CD4-positive, alpha-beta T cell treated with Interferon gamma for 1 hour (primary cell): ENCODE data around the gene CCDC15.
A peak's percentile ranks its signal among the peaks of the same experiment; 100 is the strongest.

Source experiments
- DNase-seq: peaks from one replicate; pipeline ENCODE4 v3.0.0-alpha.2; 2020

Gene CCDC15, protein sequence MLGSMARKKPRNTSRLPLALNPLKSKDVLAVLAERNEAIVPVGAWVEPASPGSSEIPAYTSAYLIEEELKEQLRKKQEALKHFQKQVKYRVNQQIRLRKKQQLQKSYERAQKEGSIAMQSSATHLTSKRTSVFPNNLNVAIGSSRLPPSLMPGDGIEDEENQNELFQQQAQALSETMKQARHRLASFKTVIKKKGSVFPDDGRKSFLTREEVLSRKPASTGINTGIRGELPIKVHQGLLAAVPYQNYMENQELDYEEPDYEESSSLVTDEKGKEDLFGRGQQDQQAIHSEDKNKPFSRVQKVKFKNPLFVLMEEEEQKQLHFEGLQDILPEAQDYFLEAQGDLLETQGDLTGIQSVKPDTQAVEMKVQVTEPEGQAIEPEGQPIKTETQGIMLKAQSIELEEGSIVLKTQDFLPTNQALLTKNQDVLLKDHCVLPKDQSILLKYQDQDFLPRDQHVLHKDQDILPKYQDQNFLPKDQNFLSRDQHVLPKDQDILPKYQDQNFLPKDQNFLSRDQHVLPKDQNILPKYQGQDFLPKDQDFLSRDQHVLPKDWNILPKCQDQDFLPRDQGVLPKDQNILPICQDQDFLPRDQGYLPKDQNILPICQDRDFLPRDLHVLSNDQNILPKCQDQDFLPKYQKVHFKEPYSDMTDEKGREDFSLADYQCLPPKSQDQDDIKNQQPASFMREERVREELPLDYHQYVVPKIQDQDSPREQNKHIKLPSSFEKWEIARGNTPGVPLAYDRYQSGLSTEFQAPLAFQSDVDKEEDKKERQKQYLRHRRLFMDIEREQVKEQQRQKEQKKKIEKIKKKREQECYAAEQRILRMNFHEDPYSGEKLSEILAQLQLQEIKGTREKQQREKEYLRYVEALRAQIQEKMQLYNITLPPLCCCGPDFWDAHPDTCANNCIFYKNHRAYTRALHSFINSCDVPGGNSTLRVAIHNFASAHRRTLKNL

DNA sequence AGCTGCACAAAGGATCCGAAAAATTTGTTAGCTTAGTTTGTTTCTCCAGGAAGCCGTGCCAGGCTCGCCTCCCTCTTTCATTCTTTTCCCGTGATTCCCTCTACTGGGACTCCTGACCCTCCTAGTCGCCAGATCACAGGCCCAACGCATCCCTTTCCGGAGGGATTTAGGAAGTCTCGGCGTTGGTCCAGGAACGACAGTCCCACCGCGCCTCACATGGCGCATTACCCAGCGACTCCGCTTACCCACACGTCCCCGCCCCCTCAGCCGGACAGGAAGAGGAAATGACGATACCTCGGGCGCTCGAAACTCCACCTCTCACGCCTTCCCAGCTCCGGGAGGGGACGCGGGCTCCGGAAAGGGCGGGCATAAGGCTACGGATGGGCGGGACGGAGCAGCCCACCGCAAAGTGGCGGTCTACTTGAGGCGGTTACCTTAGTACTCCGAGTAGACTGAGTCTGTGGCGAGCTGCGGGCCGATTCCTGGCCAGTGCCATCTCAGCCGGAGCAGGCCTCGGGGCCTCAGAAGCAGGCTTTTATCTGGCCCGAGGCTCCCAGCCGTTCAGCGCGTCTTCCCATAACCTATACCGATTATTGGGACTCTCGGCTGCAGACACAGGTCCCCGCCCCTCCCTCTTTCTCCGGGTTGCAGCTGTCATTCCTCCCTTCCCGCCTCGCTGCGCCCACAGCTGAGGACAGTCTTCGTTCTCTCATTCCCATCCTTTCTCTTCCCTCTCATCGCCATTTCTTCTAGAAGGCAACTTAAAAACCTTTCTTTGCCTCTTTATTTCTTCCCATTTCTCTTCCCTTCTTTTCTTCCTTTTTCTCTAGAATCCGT is at the start of gene CCDC15:
Gene CCDC15, plus strand, starts transcription at position 450 of the 837 bp plus-strand sequence. CDS start 531 bp downstream, outside the sequence.
- peak; percentile 93 for DNase-seq

DNA sequence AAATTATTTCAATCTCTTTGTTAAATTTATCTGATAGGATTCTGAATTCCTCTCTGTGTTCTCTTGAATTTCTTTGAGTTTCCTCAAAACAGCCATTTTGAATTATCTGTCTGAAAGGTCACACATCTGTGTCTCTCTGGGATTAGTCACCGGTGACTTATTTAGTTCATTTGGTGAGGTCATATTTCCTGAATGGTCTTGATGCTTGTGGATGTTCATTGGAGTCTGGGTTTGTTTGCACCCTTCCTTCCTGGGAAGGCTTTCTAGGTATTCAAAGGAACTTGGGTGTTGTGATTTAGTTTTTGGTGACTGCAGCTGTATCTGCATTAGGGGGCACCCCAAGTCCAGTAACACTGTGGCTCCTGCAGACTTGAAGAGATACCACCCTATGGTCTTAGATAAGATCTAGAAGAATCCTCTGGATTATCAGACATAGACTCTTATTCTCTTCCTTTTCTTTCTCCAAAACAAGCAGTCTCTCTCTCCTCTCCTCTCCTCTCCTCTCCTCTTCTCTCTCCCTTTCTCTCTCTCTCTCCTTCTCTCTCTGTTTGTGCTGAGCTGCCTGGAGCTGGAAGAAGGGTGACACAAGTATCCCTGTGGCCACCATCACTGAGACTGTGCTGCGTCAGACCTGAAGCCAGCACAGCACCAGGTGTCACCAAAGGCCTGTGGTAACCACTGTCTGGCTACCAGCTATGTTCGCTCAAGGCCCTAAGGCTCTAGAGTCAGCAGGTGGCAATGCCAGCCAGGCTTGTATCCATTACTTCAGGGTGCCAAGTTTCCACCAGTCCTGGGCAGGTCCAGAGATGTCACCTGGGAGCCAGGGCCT is 38.2 kb upstream of the CCDC15 start:
- no peak for DNase-seq

DNA sequence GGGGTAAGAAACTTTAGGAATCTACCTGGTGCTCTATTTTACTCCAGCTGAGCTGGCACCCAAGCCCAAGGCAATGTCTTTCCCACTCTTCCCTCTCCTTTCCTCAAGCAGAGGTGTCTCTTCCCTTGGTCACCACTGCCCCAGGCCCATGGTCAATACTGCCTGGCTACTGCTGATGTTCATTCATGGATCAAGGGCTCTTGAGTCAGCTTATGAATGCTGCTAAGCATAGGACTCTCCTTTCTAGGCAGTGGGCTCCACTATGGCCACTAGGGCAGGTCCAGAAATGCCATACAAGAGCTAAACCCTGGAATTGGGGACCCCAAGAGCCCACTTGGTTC is 37.7 kb upstream of the CCDC15 start:
- DNase-seq, result no peak

DNA sequence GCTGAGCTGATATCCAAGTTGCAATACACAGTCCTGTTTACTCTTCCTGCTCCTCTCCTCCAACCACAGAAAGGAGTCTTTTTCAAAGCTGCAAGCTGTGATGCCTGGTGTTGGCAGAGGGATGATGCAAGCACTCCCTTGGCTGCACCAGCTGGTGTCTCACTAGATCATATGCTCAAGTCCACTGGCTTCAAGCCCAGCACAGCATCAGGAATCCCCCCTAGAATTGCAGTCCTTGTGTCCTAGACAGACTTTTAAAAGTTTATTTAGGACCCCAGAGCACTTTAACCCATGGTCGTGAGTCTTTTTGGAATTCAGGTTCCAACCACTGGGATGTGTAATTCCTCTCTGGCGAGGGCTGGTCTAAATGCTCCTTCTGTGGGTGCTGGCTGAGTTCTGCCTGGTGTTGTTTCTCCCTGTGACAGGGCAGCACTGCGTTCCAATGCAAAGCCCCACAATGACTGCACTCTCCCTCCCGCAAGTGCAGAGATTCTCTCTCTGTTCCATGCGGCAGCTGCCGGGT is 36.8 kb upstream of the CCDC15 start:
- no peak for DNase-seq

DNA sequence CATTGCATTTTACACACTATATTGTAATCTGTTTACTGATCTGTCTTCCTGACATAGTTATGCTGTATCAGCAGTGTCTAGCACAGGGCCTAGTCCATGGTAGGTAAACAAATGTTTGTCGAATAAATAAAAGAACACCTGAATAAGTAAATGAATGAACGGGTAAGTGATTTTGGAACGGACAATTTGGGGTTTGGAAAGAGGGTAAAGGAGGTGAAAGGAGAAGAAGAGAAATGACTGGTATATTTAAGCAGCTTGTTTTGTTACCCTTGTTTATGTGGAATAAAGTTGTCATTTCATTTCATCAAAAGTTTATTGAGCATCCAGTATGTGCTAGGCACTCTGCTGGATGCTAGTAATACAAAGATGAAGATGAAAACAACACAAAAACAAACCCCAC is 35.1 kb upstream of the CCDC15 start, which contains the start of gene HEPN1:
Gene HEPN1, plus strand, starts transcription at position 301 of the 400 bp plus-strand sequence.
- no peak for DNase-seq

DNA sequence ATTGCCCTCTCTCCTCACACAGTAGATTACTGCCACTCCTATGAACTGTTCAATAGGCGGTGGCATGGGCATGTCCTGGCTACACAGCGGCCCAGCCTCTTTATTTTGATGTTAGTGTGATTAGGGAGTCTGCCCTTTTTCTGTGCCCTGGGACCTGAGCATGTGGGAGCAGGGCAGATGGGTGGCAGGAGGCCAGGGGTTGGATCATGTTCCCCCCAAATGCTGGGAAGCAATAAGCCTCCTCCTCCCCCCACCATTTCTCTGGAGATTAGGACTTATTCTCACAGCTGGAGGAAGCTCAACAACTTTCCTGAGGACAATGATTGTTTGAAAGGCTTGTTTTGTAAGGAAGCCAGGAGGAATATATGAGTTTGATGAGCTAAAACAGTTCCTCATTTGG is 34.1 kb upstream of the CCDC15 start:
- no peak for DNase-seq

DNA sequence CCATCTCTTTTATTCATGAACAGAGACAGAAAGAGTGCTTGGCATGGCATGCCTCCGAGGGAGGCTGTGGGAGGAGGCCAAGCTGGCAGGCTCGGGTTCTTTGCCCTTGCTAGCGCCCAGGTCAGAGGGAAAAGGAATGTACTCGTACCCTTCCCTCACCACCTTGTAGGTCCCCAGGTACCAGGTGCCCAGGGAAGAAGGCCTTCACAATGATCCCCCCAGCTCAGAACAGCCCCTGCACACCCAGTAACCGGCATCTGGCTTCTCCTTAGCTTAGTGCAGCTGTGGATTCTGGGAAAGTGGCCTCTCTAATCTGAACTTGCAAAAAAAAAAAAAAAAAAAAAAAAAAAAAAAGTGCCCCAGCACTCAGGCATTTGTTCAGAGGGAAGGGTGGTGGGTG is 33.6 kb upstream of the CCDC15 start:
- DNase-seq, result no peak

DNA sequence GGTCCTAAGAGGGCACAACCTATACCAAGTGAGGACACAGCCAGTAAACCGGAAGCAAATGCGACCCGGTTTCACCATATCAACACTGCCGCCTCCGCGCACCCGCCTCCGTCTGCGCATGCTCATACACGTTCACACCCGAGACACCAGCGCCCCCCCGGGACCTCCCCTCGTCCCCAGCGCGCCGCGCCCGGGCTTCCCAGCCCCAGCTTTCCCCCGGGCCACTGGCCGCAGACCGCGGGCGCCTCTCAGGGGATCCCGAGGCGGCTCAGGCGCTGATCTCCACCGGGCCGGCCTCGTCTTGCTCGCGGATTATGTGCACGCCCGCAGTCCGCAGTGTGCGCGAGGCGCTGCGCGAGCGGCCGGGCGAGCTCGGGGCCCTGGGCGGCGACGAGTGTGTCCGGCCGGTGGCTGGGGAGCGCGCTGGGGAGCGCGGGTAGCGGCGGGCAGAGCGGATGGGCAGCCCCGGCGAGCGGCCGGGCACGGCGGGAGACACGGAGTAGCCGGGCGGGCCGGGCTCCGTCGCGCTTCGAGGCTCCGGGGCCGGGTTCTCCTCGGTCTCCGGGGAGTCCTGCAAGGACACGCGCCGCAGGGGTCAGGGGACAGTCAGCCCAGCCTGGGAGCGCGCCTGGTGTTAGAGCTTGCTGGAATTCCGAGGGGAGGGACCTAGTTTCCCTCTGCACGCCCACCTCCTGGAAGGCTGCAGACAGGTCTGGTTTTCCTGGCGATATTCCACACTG is 33.0 kb upstream of the CCDC15 start:
- DNase-seq, result peak; percentile 84

DNA sequence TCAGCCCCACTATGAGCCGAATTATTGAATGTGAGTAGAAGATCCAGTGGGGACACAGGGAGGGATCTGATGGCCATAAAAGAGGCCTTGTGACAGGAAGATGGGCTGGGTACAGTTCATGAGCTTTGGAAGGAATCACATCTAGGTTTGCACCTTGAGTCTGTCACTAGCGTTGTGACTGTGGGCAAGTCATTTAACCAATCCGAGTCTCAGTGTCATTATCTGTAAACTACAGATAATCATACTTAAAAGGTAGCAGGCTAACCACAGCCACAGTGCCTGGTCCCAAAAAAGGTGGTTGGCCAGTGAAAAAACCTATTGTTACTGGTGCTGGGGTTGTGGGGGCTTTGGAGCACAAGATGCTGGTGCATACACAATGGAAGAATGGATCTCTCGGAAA is 31.2 kb upstream of the CCDC15 start:
- DNase-seq, result no peak

DNA sequence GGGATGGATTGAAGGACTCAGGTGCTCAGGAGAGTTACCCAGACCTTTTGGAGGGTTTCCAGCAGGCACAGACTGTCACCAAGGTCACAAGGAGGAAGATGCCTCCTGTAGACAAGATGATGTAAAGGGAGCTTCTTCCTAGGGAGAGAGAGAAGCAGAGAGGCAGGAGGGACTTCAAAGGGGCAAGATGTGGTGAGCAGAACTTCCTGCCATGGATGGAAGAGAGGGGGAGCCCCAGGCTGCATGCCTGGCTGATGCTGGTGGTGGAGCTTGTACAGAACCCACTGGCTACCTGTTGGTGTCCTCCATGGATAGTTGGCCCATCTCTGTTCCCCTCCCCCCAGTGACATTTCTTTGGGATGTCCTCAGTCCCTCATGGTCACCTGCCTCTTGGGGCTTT is 30.7 kb upstream of the CCDC15 start:
- DNase-seq, result no peak

DNA sequence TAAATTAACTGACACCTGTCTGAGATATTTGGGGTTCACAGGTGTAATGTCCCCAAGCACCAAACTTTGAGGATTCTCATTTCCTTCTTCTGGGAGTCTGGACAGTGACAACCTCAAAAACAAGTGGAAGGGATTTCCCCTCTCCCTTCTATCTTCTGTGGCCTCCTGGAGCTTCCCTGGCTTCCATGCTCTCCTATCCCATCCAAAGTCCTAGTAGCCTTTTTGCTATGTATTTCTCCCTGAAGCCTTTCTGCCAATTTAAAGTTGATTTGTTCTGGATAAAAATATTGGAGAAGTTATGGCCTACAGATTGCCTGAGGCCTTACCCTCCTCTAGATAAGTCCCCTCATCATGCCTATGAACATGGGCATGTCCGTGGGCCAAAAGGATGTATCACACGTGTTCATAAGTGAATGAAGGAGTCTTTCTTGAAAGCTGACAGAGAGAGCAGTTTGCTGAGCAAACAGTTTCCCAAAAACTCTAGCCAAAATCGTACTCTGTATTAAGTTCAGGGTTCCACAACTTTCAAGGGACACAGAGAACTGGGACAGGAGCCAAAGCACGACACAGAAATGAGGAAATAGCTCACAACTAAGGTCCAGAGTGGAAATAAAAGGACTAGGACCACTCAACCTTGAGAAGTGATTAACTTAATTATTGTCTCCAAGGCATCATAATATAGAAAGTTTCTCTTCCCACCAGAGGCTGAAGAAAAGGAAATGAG is 24.9 kb upstream of the CCDC15 start:
- DNase-seq, result no peak

DNA sequence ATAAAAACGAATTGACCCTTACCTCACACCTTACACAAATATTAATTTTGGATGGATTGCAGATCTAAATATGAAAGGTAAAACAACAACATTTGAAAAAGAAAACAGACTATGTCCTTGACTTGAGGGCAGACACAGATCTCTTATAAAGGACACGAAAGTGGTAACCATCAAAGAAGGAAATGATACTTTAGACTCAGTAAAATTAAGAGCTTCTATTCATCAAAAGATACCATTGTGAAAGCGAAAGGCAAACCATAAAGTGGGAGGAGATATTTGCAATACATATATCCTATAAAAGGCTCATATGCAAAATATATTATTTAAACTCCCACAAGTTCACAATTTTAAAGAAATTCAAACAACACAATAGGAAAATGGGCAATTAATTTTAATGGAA is 23.2 kb upstream of the CCDC15 start:
- no peak for DNase-seq

DNA sequence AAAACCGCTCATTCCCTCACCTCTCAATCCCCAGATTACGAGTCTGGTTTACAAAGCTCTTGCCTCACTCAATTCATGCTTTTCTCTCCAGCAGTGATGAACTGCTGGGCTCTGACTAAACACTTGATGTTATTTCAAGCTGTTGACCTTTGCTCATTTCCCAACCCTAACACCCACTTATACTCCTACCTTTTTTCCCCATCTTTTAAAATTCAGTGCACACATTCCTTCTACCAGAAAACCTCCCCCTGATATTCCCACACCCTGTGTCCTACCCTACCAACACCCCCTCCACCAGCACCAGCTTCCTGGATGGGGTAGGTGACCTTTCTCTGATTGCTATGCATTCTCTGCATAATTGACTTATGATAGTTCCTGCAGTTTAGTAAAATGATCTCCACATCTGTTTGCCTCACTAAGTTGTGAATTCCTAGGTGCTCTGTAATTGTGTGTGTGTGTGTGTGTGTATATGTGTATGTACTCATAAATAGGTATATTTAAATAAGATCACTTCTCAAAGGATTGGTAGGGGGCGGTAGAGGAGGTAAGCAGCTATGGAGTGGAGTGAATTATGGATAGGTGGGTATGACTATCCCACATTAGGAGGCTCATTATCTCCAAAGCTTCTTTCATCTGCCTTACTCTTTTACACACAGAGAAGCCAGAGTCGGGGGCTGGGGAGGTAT is 19.0 kb upstream of the CCDC15 start:
- no peak for DNase-seq

DNA sequence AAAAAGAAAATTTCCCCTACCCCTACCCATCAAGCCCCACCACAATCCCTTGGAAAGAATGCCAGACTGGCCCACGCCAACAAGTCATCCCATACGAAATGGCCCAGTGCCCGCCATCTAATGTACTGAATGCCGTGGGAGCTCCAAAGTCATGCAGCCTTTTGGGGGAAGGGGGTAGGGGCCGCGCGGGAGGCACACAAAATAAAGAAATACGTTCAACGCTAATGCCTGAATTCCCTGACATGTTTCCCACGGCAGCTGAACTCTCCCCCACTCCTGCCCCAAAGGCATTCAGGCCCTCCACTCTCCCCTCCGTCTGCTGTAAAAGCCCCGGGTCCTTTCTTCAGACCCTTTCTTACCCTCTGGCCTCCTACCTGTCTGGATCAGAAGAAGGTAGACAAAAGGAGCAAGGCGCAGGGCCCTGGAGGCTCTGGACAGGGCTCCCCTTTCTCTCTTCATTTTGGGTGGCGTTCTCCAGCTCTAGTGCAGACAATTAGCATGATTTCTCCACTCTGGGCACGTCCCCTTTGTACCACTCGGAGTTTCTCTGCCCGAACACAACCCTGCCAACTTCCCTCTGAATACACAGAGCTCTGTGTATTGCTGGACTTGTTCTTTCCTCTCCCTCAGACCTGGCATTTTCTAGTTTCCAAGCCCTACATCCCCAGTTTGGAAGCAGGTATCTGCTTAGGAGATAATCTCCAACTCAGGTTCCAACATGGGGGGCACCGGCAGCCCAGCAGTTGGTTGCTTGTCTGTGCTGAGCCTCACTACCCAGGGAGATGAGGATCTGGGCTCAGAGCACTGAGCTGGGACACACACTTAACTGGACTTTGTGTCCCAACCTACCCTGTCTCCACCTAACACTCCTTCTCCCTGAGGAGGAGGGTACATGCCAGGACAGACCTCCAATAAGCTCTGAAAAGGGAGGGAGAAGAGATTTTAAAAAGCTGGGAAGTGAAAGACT is 18.2 kb upstream of the CCDC15 start, which contains the start of gene HEPACAM:
Gene HEPACAM, minus strand, starts transcription at position 500 of the 967 bp plus-strand sequence. Its CDS starts 41 bp downstream, at position 459.
- no peak for DNase-seq

DNA sequence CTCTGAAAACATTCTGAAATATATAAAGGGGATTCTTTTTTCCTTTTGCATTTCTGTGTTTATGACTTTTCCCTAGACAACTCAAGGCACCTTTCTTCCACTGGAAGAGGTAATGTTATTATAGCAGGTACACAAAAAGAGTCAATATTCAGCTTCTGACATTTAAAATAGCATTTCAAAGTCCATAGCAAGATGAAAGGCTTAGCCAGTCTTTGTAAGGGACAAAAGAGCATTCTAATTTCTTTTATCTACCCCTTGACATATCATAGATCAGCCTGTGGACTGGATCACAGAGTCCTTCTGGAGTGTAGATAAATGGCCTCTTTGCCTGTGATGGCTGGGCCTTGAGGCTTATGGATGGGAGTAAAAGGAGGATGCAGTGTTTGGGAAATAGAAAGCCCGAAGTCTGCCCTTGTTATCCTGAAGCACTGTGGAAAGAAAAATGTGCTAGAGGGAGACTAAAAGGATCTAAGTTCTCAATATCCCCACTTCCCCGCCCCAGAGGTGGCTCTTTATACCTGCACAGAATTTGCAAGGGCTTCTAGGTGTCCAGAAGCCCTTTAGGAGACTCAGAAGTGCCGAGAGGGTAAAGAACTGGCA is 16.6 kb upstream of the CCDC15 start:
- DNase-seq, result no peak

DNA sequence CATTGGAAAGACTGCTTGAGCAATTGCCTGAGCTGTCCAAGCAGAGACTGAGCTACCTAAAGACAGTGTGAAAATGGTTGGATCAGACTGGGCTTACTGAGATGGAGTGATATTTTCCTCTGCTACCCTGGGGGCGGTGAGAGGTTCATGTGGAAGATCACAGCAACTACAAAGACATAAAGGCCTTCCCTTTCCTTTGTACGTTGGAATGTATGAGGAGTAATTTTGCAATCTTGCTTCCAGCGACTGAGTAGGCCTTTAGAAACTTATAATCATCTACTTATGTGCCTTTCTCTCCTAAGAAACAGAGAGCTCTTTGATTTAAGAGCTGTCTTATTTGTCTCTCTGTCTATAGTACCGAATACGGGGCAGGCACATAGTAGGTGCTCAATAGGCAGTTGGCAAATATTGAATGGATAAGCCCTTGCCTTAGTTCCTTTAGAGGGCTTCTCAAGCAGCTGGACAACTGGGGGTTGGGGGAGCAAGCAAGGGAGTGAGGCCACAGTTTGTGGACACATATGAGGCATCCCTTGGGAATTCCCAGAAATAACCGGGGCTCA is 15.7 kb upstream of the CCDC15 start:
- DNase-seq, result no peak

DNA sequence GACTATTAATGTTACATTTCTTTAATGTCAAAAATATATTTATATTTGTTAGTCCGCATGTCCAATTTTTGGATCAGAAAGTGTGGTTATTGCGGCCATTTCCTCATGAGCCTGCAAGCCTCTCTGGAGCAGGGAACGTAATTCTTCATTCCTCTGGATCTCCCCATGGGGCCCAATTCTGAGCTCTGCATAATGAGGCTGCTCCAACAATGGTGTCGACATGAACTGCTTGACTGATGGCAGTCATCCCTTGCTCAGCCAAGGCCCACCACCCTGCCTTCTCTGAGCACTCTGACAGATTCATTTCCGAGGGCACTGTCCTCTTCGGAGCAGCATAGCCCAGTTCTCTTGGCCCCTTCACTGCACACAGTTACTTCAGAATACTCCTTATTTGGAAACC is 15.0 kb upstream of the CCDC15 start:
- no peak for DNase-seq

DNA sequence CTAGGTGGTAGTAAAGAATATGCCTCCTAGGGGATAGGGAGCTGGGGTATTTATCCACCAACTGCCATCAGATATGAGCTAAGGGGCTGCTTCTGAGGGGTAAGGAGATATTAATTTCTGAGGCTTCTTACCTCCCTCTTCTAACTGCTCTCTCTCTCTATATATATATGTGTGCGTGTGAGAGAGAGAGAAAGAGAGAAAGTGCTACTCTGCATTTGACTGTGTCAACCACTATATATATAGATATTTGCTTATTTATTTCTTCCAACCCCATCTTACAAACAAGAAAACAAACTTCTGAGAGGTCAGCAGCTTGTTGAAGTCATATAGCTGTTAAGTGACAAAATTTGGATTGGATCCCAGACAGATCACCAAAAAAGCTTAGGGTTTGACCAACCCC is 12.3 kb upstream of the CCDC15 start:
- DNase-seq, result no peak
